ENCODE results near the gene SCD.
"Not testable (repeated sequence)": the region's sequence is repeated elsewhere in the genome, so short reads cannot be mapped to it uniquely, and the experiment has no call there.

Gene SCD

DNA sequence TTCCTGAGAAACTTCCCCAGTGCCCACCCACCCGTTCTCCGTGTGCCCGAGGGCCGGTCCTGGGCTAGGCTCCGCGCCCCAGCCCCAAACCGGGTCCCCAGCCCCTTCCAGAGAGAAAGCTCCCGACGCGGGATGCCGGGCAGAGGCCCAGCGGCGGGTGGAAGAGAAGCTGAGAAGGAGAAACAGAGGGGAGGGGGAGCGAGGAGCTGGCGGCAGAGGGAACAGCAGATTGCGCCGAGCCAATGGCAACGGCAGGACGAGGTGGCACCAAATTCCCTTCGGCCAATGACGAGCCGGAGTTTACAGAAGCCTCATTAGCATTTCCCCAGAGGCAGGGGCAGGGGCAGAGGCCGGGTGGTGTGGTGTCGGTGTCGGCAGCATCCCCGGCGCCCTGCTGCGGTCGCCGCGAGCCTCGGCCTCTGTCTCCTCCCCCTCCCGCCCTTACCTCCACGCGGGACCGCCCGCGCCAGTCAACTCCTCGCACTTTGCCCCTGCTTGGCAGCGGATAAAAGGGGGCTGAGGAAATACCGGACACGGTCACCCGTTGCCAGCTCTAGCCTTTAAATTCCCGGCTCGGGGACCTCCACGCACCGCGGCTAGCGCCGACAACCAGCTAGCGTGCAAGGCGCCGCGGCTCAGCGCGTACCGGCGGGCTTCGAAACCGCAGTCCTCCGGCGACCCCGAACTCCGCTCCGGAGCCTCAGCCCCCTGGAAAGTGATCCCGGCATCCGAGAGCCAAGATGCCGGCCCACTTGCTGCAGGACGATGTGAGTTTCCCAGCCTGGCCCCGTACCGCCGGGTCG is at the start of gene SCD:
SCD (plus strand) TSS at position 469 of the 803 bp plus-strand sequence; CDS start at position 741, 272 bp downstream.
- peak; percentile 86 to 90 for DNase-seq

DNA sequence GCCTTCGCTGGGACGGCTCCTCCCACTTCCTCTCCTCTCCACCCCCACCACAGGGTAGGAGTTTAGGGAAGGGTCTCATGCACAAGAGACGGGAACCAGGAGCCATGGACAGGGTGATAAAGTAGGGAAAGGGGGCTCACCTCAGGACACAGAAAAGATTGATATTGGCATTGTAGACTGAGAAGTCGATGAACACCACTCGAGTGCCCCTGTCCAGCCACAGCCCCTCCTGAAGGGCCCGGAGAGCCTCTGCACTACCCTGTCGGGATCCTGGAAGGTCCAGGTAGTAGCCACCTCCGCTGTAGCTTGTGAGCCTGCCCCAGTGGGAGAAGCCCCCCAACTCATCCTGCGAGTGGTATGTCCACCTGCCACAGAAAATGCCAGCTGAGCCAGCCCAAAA is 49.8 kb upstream of the SCD start:
- DNase-seq = no peak

DNA sequence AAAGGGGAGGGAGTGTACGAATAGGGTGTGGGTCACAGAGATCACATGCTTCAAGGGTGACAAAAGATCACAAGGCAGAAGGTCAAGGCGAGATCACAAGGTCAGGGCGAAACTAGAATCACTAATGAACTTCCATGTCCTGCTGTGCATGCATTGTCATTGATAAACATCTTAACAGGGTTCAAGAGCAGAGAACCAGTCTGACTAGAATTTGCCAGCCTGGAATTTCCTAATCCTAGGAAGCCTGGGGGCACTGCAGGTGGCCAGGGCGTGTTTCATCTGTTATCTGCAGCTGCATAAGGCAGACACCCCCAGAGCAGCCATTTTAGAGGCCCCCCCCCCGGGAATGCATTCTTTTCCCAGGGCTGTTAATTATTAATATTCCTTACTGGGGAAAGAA is 45.9 kb upstream of the SCD start:
- DNase-seq = not testable (repeated sequence)

DNA sequence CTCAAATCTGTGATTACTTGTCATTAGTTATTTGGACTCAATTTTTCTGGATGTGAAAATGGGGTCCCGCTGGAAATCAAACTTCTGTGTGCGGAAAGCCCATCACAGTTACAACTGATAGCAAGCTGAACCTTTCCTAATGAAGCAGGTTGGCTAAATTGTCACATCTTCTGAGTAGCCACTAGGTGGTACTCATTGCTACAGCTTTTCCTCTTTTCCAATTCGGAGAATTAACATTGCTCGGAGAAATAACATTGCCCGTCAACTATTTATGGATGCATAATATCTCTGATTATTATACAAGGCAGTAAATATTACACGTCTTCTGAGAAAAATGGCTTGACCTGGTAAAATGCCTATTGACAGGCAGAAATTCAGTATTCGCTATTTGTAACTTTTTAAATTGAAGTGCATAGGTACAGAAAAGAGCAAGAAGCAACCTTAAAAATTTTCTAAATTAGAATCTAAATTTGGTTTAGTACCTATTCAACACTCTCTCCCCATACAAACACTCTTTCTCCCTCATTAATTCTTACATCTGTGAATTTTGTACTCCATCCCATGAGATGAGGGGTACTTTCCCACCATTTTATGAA is 43.2 kb upstream of the SCD start:
- no peak for DNase-seq

DNA sequence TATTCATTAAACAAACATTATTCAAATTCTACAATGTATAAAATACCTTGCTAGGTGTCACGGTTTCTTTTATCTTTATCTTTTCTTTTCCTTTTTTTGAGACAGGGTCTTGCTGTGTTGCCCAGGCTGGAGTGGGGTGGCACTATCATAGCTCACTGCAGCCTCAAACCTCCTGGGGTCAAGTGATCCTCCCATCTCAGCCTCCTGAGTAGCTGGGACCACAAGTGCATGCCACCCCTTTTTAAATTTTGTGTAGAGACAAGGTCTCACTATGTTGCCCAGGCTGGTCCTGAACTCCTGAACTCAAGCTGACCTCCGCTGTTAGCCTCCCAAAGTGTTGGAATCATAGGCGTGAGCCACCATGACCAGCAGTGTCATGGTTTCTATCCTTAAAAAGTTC is 42.6 kb upstream of the SCD start:
- no peak for DNase-seq

DNA sequence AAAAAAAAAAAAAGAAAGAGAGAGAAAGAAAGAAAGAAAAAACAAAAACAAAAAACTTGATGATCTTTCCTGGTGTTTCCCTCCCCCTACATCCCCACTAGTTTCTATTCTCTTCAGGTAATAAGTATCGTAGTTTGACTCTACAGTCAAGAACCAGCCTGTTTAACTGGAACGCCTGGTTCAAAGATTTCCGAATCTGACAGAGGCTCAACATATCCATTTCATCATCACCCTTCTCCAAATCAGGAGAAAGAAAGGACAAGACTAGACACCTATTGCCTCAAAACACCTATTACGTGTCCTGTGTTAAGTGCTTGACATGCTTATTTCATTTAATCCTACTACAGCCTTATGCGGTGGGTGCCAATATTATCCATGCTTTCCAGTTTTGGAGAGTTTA is 40.2 kb upstream of the SCD start:
- DNase-seq = no peak

DNA sequence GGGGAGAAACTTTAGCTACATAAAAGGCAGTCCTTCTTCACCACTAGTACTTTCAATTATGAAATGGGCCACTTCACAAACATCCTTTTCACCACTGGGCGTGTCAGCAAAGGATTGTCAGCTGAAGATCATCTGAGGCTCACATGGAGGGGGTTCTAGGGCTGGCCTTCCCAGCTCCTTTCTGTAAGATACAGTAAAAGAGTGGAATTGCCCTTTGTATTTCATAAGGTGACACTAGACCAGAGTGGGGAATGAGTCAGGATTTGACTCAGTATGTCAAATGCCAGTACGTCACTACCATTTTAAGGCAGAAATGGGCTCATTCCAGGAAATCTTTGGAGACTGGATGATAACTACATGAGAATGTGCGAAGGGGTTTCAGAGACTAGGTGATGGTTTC is 39.3 kb upstream of the SCD start:
- DNase-seq = no peak

DNA sequence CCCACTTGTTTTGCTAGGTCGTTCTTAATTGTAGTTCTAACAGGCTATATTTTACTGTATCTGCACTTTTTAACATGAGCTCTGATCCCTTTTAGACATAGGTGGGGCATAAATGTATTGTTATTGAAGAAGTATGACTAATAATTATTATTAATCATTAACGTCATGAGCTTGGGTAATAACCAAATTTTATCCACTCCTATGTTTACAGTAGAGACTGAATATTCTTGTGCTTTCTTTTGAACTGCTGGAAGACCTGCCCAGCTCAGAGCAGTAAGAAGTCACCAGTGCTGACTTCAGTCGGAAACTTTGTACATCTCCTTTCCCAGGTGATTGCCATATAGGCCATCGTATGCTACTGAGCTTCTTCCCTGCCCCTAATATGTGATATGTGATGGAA is 35.7 kb upstream of the SCD start:
- no peak for DNase-seq

DNA sequence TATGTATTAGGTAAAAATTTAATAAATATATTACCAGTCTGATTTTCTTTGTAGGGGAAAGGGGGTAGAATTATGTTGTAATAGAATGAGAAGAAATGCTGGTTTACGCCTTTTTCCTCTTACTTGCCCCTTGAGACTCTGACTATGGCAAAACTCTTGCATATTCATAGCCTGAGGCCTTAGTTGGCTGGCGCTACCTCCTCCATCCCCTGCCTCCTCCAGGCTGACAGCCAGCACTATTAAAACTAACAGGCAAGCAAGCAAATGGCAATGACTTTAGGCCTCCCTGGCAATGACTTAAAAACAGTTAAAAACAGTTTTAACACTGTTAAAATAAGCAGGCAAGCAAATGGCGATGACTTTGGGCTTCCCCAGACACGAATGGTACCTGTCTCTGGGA is 31.4 kb upstream of the SCD start:
- no peak for DNase-seq

DNA sequence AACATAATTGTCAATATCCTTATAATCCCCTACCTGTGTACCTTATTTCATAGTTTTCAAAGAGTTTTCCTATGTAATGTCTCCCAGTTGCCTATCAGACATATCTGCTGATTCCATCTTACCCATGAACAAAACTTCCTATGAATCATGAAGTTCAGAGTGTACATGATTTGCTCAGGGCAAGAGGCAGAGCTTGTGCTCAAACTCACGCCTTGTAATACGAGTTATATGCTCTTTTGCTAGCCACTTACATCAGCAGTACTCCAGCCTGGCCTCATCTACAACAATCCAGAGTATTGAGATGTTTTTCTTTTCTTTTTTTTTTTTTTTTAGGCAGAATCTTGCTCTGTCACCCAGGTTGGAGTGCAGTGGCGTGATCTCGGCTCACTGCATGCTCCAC is 28.8 kb upstream of the SCD start:
- DNase-seq = no peak

DNA sequence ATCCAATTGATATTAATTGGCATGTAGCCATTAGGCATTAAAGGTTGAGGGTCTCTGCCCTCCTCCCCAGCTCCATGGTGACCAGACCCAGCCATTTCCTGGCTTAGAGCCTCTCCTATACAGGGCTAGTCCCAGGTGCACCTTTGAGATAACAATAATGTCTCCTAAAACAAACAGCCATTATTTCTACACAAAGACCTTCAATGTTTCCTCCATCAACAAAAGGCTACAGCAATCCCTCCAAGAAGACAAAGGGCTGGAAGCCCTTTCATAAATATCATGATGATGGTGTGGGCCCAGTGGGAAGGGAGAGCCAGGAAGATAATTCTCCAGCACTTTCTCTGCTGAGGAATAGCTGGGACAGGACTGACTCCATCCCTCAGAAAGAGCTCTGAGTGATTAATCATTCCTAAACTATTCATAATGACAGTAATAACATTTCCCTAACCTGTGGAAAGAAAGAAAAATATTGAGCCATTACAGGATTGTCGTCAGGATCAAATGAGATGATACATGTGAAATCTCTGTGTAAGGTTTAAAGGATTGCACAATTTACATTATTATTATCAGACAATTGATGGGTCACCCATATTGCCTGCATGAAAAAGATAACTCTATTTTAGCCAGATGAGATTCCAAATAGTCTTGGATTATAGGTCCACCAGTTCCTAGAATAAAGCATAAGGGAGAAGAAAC is 27.2 kb upstream of the SCD start:
- no peak for DNase-seq

DNA sequence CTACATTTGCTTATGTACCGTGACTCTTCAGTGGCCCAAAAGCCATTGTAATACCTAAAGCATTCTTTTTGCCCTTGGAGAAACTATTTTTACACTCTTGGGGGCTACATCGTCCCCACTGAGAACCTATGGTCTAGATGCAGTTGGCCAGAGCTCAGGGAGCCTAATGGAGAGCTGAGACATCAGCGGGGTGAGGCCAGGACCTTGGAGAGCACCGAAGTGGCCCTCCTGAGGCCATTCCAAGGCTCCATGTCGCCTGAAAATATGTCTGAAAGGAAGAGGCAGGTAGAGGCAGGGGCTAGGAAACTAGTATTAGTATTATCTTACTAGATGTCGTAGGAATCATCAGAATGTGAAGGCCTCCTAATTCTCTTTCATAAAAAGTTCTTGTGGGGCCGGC is 21.9 kb upstream of the SCD start:
- no peak for DNase-seq

DNA sequence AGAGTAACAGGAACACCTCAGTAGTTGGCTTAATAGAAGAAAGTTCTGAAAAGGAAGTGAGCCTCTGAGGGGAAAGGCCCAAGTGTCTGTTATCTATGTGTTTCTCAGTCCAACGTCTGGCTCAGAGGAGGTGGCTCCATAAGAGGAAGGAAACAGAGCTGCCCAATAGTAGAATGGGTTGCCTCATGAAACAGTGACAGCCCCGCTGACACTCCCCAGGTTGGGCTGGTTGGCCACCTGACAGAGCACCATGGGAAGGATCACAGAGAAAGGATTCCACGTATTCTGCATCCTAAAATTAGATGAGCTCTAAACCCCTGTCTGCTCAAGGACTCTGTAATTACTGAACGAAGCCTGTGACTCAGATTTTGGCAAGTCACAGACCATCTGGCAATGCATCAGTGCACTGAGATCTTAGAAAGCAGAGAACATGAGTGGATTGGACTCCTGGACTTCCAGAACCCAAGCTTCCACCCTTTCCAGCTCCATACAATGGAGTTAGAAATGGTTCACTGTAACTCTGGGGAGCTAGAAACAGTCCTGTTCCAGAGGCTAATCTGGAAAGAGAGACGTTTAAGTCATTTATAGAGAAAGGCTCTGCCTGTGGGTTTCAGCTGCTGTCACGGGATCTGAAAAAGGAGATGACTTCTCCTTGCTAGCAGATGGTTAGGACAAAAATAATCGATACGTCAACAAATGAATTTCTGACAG is 19.9 kb upstream of the SCD start:
- DNase-seq = peak; percentile 28 to 45

DNA sequence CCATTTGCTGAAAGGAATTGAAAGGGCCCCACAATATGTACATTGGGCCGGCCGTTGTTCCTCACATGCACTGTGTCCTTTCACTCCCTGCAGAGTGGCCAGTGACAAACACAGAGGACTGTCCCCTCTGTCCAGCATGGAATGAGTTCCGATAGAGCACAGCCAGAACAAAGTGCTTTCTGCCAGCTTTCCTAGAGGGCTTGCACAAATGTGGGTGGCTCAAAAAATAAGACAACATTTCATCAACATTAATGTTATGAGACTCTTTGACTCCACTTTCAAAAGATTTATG is 19.4 kb upstream of the SCD start:
- DNase-seq = no peak

DNA sequence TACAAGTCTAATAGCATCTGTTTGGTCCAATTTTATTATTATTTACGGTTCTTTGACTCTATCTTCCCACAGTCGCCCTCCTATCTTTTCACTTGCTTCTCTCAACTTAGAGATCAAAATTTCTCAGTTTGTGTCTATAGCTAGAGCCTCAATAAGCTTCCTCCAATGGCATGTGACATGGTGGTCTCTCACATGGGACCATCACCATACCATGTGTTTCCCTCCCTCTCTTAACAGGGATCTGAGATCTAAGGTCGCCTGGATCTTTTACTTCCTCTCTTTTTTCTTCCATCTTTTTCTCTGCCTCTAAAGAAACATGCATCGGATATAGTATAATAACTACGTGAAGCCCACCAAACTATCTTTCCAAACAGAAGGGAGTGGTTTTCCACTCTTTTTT is 18.8 kb upstream of the SCD start:
- no peak for DNase-seq

DNA sequence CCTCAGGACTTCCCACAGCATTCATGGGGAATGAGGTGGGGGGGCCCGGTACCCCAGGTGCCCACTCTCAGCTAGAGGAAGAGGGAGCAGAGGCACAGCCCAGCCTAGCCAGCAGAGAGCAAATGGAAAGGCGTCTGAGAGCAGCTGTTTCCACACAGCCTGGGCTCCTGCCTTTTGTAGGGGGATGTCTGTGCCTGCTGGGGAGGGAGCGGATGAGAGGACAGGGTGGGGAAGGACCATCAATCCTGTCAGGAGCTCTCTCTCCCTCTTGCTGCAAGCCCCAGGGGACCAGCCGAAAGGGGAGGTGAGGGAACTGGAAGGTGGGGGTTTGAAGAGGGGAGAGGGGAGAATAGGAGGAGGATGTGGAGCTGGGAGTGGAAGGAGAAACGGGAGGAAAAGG is 17.0 kb upstream of the SCD start, which contains the start of gene PKD2L1:
PKD2L1 (minus strand) TSS at position 150 of the 400 bp plus-strand sequence; CDS start at position 25, 125 bp downstream.
- no peak for DNase-seq

DNA sequence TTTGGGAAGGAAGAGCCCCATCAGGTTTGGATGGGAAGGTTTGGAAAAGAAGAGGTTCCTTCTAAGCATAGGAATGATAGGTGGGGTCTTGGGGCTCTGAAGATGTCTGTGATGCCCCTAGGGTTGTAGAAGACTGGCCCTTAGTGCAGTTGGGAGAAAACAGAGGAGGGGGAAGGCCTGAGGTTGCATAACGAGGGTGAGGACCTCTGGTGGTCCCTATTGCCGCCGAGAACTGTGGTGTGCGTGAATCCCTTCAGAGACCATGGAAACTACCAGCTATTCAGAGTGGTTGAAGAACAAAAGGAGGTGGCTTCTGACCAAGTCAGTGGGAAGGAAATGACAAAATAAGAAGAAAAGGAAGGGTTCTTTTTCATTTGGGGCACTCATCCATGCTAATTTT is 13.9 kb upstream of the SCD start:
- DNase-seq = no peak

DNA sequence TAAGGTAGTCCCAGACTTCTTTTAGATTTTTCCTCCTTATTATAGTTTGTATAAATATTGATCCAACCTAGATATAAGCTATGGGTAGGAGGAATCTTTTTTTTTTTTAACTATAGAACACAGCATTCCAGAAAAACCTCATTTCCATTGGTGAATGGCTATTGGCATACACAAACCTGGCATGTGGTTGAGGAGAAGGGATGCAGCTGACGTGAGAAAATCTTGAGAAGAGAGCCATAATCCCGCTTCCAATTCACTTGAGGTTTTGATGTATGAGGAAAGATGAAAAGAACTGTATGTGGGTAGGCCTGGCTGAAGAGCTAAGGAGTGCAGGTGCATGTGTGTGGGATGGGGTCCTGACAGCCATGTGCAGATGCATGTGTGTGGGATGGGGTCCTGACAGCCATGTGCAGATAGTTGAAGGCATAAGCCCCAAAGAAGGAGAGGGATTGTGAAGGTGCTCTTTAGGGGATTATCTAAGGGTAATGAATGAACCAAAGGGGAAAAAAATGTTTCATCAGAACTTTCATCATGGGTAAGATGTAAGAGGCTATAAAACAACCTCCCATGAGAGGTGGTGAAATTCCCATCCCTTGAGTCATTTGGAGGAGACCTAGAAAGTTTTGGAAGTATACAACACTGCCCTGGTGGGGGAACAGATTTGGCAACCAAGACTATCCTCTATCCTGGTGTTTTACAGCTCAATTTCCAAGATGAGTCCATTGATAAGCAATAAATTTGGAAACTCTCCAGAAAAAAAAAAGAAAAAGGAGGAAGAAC is 13.2 kb upstream of the SCD start:
- no peak for DNase-seq

DNA sequence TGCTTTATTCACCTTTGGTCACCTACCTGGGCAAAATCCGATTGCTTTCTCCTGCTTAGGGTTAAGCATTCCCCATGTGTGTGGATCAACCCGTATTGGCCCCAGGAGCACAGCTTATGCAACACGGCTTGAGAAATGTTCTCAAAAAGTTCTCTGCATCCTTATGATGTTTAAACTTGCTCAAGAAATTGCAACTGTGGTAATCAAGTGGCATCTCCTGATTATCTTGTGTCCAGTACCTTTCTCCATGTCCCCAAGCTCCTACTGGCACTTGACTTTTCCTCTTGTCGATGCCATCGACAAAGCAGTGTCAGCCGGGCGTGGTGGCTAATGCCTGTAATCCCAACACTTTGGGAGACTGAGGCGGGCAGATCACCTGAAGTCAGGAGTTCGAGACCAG is 12.3 kb upstream of the SCD start:
- DNase-seq = no peak

DNA sequence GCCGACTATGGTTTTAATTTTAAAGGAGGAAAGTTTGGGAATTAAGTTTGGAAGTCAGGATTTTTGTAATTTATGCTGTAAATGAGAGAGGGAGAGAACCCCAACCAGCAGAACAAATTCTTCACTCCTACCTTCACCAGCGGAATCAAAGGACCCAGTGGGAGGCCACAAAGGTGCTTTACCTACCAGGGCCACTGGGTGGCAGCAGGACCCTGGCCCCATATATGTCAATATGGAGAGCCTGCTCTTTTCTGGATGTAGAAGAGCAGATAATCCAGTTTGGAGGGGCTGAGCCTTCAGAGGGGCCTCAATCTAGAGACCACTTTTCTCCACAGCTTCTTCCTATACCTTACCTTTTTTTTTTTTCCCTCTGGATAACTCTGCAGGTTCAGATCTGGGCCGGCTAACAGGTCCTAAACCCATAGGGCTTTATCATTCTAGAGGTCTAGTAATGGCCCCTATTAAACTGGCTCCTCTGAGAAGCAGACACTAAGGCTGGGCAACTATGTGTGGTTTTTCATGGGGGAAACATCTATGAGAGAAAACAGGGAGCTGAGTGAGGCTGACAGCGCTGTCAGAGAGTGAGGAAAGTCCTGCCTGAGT is 8.5 kb upstream of the SCD start:
- DNase-seq = peak; percentile 89 to 91

DNA sequence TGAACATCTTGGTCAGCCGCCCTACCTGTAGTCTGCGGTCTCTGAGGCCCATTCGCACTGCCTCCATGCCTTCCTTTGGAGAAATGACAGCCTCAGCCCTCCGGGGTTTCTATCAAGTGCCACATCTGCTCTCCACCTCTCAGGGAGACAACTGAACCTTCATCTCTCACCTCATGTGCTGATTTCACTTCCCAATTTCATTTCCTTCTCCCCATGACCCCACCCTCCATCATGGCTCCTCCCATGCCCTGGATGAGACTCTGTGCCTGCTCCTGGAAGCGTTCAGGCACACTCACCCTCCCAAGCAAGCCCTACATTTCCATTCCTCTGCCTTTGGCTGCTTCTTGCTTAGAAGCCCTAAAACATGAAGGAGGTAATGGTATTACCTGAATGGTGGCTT is 7.8 kb upstream of the SCD start:
- no peak for DNase-seq
